Ishikawa (cell line): ENCODE measurements around the gene KCNAB2.

Source experiments
- CEBPB ChIP-seq: IDR thresholded peaks from 2 replicates; pipeline ENCODE4 v1.6.1; 2012
- EP300 ChIP-seq: IDR thresholded peaks from 2 replicates; pipeline ENCODE4 v1.6.1; 2012; ENCODE audit warnings: borderline replicate concordance
- FOXM1 ChIP-seq: IDR thresholded peaks from 2 replicates; pipeline ENCODE4 v1.6.1; 2012; ENCODE audit warnings: low read depth, borderline replicate concordance
- TAF1 ChIP-seq: IDR thresholded peaks from 2 replicates; pipeline ENCODE4 v1.6.1; 2012; ENCODE audit warnings: low read depth, mild to moderate bottlenecking

DNA sequence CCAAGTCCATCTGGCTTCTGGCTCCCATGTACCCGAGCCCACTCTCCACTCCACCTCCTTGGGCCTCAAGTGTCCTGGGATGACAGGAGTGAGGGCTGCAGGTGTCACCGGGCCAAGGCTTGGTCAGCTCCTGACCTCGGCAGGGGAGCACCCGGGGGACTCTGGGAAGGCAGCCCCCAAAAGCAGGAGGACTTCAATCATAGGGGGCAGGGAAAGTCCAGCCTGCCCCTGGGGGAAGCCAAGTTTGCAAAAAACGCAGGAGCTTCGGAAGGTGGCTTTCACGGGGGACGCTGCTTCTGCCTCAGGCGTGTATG, 56.8 kb downstream of the KCNAB2 start:
- no peak for TF ChIP-seq FOXM1
- no peak for TF ChIP-seq CEBPB
- no peak for TF ChIP-seq EP300
- TF ChIP-seq TAF1: no peak
